NCI-H2171 (cell line): ENCODE measurements around the gene ITSN2.
"Not testable (repeated sequence)": the region's sequence is repeated elsewhere in the genome, so short reads cannot be mapped to it uniquely, and the experiment has no call there.

Source experiments
- DNase-seq: peaks from one replicate; lab custom pipeline; 2025; lab: John Stamatoyannopoulos, UW

The ITSN2 gene

GRCh38 chr2:24210723-24211122, 149.6 kb downstream of the ITSN2 start:
- no peak for DNase-seq

DNA sequence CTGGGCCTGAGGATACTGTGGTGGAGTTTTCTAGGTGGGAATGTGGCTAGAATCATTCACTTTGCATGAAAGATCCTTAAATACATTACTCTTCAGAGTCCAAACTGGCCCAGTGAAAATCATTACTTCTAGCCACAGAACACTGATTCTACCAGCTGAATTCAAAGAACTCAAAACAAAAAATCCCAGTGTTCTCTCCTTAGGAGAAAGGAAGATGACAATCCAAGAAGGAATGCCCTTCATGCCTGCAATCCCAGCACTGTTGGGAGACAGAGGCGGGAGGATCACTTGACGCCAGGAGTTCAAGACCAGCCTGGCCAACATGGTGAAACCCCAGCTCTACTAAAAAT, 150.3 kb downstream of the ITSN2 start:
- no peak for DNase-seq

GRCh38 chr2:24209389-24210105, 150.8 kb downstream of the ITSN2 start:
- DNase-seq, result no peak

GRCh38 chr2:24208490-24208889, 151.8 kb downstream of the ITSN2 start:
- no peak for DNase-seq

DNA sequence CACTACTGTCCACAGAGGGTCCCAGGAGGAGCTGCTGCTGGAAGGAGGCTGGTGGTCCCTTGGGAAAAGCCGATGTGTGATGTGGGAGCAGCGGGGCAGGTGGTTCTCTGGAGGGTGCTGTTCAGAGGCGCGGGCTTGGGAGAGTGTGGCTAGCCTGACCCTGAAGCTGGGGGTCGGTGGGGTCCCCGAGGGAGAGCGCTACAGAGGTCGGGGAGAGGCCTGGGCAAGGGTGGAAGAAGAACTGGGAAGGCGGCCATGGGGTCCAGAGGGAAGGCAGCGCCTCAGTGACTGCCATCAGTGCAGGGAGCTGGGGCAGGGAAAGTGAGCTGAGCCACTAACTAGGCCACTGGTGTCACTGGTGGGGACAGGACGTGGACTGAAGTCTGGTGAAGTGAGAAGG, 153.0 kb downstream of the ITSN2 start:
- DNase-seq, result no peak

GRCh38 chr2:24206714-24207113, 153.6 kb downstream of the ITSN2 start:
- no peak for DNase-seq

DNA sequence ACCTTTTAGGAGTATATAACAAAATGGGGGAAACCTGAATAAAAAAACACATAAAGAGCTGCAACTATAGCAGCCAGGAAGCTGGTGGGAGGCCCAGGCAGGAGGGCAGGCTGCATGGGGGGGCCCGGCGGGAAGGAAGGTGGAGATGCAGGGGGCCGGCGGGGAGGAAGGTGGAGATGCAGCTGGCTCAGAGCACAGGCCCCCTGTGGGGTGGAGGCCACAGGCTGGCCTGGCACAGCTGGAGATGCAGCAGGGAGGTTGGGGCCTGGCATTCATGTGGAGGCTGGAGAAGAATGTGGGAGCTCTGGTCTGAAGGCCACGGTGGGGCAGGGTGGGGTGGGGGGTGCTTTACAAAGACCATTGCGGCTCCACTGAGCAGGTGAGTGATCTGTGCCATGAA, 154.1 kb downstream of the ITSN2 start:
- DNase-seq, result no peak

GRCh38 chr2:24205131-24205530, 155.2 kb downstream of the ITSN2 start:
- no peak for DNase-seq

DNA sequence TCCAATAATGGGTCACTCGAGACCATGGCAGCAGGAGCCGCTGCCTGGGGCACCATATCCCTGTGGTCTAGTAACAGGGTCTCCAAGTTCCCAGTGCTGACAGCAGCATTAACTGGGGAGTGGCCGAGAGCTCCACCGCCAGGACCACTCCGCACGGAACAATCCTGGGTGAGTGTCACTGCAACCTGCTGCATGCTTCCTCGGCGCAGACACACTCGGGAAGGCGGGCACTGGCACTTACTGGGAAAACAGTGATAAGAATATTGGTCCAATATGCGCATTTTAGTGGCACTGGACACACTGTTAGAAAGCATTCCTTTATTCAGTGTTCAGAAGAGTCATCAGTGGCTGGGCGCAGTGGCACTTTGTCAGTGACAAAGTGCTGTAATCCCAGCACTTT, 155.8 kb downstream of the ITSN2 start:
- DNase-seq, result no peak

- DNase-seq, result no peak
Measured at GRCh38 chr2:24203787-24204150, 156.6 kb downstream of the ITSN2 start.

DNA sequence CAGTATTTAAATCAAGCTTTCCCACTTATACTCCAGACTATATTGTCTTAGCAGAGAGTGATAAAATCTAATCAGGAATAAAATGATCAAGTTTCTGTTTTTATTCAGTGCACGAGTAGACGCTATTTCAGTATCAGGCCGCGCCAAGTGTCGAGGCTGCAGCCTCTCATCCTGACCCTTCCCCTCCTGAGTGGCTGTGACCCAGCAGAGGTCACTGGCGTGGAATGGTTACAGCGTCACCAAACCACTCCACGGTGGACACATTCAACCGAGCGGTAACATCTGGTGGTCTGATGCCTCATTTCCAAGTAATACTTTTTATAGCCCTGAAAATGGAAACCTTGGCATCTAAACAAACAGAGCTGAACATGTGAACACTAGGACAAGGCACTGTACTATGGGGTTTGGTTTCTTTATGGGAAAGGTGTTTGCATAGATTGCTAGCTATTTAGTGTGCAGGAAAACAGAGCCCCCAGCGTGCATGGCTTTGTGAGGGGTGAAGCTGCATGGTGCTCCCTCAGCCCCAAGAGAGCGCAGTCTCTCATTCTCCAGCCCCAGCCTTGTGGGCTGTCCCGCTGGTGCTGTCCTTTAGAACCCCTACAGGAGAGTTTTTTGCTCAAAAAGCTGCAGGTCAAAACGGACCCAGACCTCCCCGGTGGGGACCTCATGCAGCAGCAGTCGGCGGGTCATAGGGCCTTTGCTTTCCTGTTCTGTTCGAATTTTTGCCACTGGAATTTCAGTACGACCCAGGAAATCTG, 157.1 kb downstream of the ITSN2 start:
- no peak for DNase-seq

GRCh38 chr2:24200799-24201198, 159.5 kb downstream of the ITSN2 start:
- DNase-seq, result no peak

DNA sequence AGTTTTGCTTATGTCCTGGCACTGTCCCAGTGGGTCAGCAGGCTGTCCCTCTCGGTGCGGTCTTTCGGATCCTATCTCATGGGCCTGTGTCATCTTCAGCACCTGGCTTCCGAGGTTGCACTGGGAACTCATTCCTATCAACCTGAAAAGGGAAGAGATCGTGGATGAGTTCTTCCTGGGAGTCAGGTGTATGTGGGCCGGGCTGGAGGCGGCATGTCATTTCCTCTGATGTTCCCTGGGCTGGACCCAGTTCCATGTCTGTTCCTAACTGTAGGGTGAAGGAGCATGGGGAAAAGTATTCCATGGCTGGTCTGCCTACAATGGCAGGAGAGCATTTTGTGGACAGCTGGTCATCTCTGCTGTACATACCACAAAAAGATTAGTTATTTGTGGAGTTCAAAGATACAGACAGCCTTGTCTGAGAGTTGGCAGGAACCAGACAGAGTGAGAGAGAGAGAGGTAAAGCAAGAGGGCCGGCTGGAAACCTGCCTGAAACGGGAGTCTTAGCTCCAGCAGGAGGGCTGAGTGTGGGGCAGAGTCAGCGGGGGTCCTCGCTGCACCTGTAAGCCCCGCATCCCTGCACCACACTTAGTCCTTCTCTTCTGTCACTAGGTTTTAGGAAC, 160.3 kb downstream of the ITSN2 start:
- DNase-seq, result no peak

GRCh38 chr2:24197213-24197612, 163.1 kb downstream of the ITSN2 start:
- DNase-seq, result not testable (repeated sequence)

DNA sequence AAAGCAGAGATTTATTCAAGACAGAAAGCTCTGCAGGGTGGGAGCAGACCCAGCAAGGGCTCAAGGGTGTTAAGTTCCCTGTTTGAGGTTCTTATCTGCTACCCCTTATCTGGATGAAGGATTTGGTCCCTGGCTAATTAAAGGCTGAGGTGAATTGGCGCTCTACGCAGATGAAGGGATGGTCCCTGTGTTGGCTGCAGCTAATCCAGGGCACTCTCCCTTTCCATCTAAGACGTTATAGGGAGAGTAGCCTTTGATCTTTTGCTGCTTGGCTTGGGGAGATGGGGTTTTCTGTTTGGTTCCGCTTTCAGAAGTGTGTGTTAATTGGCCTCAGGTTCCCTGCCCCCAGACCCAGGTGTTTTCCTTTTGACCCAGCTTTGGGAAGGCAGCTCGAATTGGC, 168.5 kb downstream of the ITSN2 start:
- no peak for DNase-seq

DNA sequence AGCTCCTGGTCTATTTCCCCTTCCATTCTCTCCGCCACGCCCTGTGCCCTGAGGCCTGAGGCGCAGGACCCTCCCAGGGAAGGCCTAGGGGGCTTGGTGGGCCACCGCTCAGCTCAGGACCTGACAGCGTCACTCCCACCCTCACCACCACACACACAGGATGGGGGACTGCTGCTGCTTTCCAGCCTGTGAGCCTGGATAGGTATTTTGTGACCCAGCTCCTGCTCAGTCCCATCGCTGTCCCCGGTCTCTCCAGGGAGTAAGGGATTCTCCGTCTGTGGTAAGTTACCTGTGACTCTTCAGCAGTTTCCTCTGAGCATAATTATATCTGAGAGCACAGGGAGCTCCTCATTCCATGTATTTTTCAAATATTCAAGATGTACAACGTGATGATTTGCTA, 169.2 kb downstream of the ITSN2 start:
- no peak for DNase-seq

GRCh38 chr2:24190503-24190902, 169.8 kb downstream of the ITSN2 start:
- DNase-seq, result no peak

DNA sequence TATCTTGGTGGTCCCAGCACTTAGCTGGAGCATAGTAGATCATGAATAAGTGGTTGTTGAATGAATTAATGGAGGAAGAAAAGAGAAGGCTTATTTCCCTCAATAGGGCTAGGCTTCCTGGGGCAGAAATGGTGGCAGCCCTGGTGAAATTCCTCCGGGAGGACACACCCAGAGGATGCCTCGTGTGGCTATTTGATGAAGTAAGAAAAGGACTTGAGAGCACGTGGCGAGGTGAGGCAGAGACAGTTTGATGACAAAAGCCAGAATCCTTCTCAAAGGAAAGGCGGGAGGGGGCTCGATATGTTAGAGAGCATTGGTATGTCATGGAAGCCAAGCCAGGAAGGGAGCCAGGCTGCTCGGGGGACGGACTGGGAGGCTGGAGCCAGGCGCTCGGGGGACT, 170.8 kb downstream of the ITSN2 start:
- no peak for DNase-seq

- DNase-seq, result no peak
Measured at GRCh38 chr2:24183366-24184069, 176.8 kb downstream of the ITSN2 start.

- no peak for DNase-seq
Measured at GRCh38 chr2:24182507-24182906, 177.8 kb downstream of the ITSN2 start.

DNA sequence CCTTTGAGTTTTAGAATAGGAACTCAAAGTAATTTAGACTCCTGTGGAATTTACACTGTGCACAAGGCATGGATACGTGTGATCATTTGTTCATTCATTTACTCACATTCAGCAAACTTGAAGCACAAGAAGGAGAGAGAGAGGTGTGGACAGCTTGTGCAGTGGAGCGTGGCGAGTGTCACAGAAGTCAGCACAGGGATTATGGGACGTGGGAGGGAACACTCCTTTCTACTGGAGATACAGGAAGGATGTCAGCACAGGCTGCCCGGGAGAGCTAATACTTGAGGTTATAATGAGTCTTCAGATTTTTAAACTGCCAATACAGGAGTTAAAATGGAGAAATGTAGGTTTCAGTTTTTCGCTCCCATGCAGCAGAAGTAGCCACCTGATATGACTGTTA, 178.5 kb downstream of the ITSN2 start:
- no peak for DNase-seq

- DNase-seq, result no peak
Measured at GRCh38 chr2:24179683-24180082, 180.7 kb downstream of the ITSN2 start.

GRCh38 chr2:24176326-24176725, 184.0 kb downstream of the ITSN2 start:
- DNase-seq, result no peak
